Endothelial cell (in vitro differentiated cells): ENCODE results near the gene GRK6. TPM values are rescaled to one million over a fixed set of nuclear protein-coding genes. Genes with fewer than 3 reads are reported as not detected.

Source experiments
- DNase-seq: peaks from one replicate; pipeline ENCODE4 v3.0.0; 2021; ENCODE audit warnings: low spot score
- H3K27ac Mint-ChIP-seq: one replicate; pipeline ENCODE4 v1.8.0; 2021; ENCODE audit warnings: mixed read lengths, inconsistent platforms; ENCODE audit not compliant: unreplicated experiment
- H3K27me3 Mint-ChIP-seq: one replicate; pipeline ENCODE4 v1.8.0; 2021; ENCODE audit warnings: mild to moderate bottlenecking, moderate library complexity, mixed read lengths, inconsistent platforms; ENCODE audit not compliant: unreplicated experiment
- H3K36me3 Mint-ChIP-seq: one replicate; pipeline ENCODE4 v1.8.0; 2021; ENCODE audit warnings: mild to moderate bottlenecking, low read depth, mixed read lengths, inconsistent platforms; ENCODE audit not compliant: unreplicated experiment
- H3K4me1 Mint-ChIP-seq: one replicate; pipeline ENCODE4 v1.8.0; 2021; ENCODE audit warnings: mild to moderate bottlenecking, mixed read lengths, inconsistent platforms; ENCODE audit not compliant: unreplicated experiment
- H3K4me3 Mint-ChIP-seq: one replicate; pipeline ENCODE4 v1.8.0; 2021; ENCODE audit warnings: mild to moderate bottlenecking, mixed read lengths, inconsistent platforms; ENCODE audit not compliant: unreplicated experiment
- H3K9me3 Mint-ChIP-seq: one replicate; pipeline ENCODE4 v1.8.0; 2021; ENCODE audit warnings: mixed read lengths, inconsistent platforms; ENCODE audit not compliant: unreplicated experiment
- total RNA-seq: library from RNA; stranded (reverse); fragmentation: NEBNext Ultra II Directional; extraction: Animal tissue kit (Norgen Biotek cat#: 25700); gene quantifications from one replicate; pipeline ENCODE4 v1.2.1, GENCODE V29; 2021; ENCODE audit not compliant: unreplicated experiment
- TF ChIP-seq, protein P1 (sequence below): fragments of 200-600 bp; sonication (generic); IDR thresholded peaks from one replicate; pipeline ENCODE4 v1.5.0; 2021; ENCODE audit warnings: antibody characterized with exemption; ENCODE audit not compliant: unreplicated experiment

The GRK6 gene
- total RNA-seq, 1 donor from 2014 or later: 33.1 TPM

GRCh38 chr5:177455036-177455660, 28.7 kb downstream of the GRK6 start:
- H3K4me1 Mint-ChIP-seq: peaks cover 7% of the 10 kb centered on the region
- TF ChIP-seq, protein P1, sequence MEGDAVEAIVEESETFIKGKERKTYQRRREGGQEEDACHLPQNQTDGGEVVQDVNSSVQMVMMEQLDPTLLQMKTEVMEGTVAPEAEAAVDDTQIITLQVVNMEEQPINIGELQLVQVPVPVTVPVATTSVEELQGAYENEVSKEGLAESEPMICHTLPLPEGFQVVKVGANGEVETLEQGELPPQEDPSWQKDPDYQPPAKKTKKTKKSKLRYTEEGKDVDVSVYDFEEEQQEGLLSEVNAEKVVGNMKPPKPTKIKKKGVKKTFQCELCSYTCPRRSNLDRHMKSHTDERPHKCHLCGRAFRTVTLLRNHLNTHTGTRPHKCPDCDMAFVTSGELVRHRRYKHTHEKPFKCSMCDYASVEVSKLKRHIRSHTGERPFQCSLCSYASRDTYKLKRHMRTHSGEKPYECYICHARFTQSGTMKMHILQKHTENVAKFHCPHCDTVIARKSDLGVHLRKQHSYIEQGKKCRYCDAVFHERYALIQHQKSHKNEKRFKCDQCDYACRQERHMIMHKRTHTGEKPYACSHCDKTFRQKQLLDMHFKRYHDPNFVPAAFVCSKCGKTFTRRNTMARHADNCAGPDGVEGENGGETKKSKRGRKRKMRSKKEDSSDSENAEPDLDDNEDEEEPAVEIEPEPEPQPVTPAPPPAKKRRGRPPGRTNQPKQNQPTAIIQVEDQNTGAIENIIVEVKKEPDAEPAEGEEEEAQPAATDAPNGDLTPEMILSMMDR: peak; percentile 78
- H3K36me3 Mint-ChIP-seq: peaks cover 3% of the 10 kb centered on the region
- no peak overlapping the region for H3K27ac Mint-ChIP-seq
- no peak overlapping the region for H3K4me3 Mint-ChIP-seq
- DNase-seq: peak; percentile 87
- H3K9me3 Mint-ChIP-seq: no peaks in the 10 kb centered on the region
- peaks cover 22% of the 10 kb centered on the region for H3K27me3 Mint-ChIP-seq

DNA sequence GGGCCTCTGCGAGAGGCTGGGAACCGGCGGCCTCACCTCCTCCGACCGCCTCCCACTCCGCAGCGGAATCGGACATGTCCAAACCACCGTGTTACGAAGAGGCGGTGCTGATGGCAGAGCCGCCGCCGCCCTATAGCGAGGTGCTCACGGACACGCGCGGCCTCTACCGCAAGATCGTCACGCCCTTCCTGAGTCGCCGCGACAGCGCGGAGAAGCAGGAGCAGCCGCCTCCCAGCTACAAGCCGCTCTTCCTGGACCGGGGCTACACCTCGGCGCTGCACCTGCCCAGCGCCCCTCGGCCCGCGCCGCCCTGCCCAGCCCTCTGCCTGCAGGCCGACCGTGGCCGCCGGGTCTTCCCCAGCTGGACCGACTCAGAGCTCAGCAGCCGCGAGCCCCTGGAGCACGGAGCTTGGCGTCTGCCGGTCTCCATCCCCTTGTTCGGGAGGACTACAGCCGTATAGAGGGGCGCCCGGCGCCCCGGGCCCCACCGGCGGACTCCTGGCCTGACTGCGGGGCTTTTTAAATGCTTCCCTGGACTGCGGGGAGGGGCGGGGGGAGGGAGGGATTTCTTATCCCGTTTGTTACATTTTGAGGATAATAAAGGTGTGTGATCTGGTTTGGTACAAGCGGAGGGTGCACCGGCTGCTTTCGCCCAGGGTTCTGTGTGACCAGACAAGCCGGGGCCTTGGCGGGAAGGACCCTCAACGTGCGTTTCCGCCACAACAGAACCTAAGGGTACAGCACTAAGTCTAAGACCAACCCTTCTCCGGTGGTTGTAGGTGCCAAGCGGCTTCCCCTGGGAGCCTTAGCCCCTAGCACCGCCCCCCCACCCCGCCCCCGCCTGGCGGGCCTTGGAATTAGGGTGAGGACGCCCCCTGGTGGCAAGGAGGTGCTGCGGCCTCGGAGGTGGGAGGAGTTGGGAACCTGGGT, 29.4 kb downstream of the GRK6 start:
- Mint-ChIP-seq H3K36me3 (peaks cover 3% of the 10 kb centered on the region), H3K4me1 (peaks cover 7% of the 10 kb centered on the region), H3K9me3 (no peaks in the 10 kb centered on the region), H3K27me3 (peaks cover 21% of the 10 kb centered on the region), H3K27ac (peak overlapping the region; percentile 70), H3K4me3 (peak overlapping the region; percentile 84)
- TF ChIP-seq, protein P1: peak; percentile 97
- DNase-seq: peak; percentile 99

GRCh38 chr5:177456591-177456964, 30.1 kb downstream of the GRK6 start:
- peak overlapping the region; percentile 87 for H3K27ac Mint-ChIP-seq
- H3K9me3 Mint-ChIP-seq: no peaks in the 10 kb centered on the region
- peak overlapping the region; percentile 80 for H3K4me3 Mint-ChIP-seq
- TF ChIP-seq, protein P1: peak; percentile 34
- H3K36me3 Mint-ChIP-seq: peaks cover 7% of the 10 kb centered on the region
- peaks cover 11% of the 10 kb centered on the region for H3K4me1 Mint-ChIP-seq
- peaks cover 19% of the 10 kb centered on the region for H3K27me3 Mint-ChIP-seq
- DNase-seq: no peak

GRCh38 chr5:177456976-177457851, 30.7 kb downstream of the GRK6 start:
- Mint-ChIP-seq H3K27me3 (peaks cover 22% of the 10 kb centered on the region), H3K4me1 (peaks cover 17% of the 10 kb centered on the region), H3K4me3 (peak overlapping the region; percentile 85), H3K27ac (peak overlapping the region; percentile 87), H3K36me3 (peaks cover 8% of the 10 kb centered on the region), H3K9me3 (no peaks in the 10 kb centered on the region)
- TF ChIP-seq, protein P1: peak; percentile 64
- DNase-seq: peak; percentile 87
